KG1 (cell line): ENCODE data around the gene ROBO1.

Experiments used
- DNase-seq: peaks from one replicate; lab custom pipeline; 2025; lab: John Stamatoyannopoulos, UW

The ROBO1 gene

GRCh38 chr3:79461129-79461792 lies 306.5 kb downstream of the ROBO1 start:
- no peak for DNase-seq

GRCh38 chr3:79453600-79453999 lies 314.2 kb downstream of the ROBO1 start:
- no peak for DNase-seq

GRCh38 chr3:79436387-79436786 lies 331.4 kb downstream of the ROBO1 start:
- DNase-seq, result no peak

- no peak for DNase-seq
Measured at GRCh38 chr3:79427081-79427480, 340.7 kb downstream of the ROBO1 start.

GRCh38 chr3:79424811-79425210 lies 343.0 kb downstream of the ROBO1 start:
- no peak for DNase-seq

- DNase-seq, result no peak
Measured at GRCh38 chr3:79423417-79423816, 344.4 kb downstream of the ROBO1 start.

- DNase-seq, result no peak
Measured at GRCh38 chr3:79421273-79421672, 346.5 kb downstream of the ROBO1 start.

GRCh38 chr3:79418855-79419621 lies 348.8 kb downstream of the ROBO1 start:
- DNase-seq, result no peak

- no peak for DNase-seq
Measured at GRCh38 chr3:79415356-79415755, 352.4 kb downstream of the ROBO1 start.

- no peak for DNase-seq
Measured at GRCh38 chr3:79414806-79415205, 353.0 kb downstream of the ROBO1 start.

- DNase-seq, result no peak
Measured at GRCh38 chr3:79414035-79414434, 353.8 kb downstream of the ROBO1 start.

GRCh38 chr3:79412537-79412936 lies 355.3 kb downstream of the ROBO1 start:
- DNase-seq, result no peak

- DNase-seq, result no peak
Measured at GRCh38 chr3:79410617-79411016, 357.2 kb downstream of the ROBO1 start.

- DNase-seq, result no peak
Measured at GRCh38 chr3:79410136-79410535, 357.7 kb downstream of the ROBO1 start.

- DNase-seq, result no peak
Measured at GRCh38 chr3:79406175-79406574, 361.6 kb downstream of the ROBO1 start.

GRCh38 chr3:79405183-79405582 lies 362.6 kb downstream of the ROBO1 start:
- no peak for DNase-seq

- DNase-seq, result no peak
Measured at GRCh38 chr3:79396595-79396994, 371.2 kb downstream of the ROBO1 start.

- DNase-seq, result no peak
Measured at GRCh38 chr3:79392479-79392878, 375.3 kb downstream of the ROBO1 start.

GRCh38 chr3:79390352-79390751 lies 377.4 kb downstream of the ROBO1 start:
- DNase-seq, result no peak

GRCh38 chr3:79385211-79385610 lies 382.6 kb downstream of the ROBO1 start:
- DNase-seq, result no peak

GRCh38 chr3:79383402-79384012 lies 384.3 kb downstream of the ROBO1 start:
- DNase-seq, result no peak

GRCh38 chr3:79380581-79380980 lies 387.2 kb downstream of the ROBO1 start:
- DNase-seq, result no peak

GRCh38 chr3:79378064-79378463 lies 389.7 kb downstream of the ROBO1 start:
- DNase-seq, result no peak
